HCT116 (cell line): ENCODE data around the gene ARHGEF16. TPM values are rescaled to one million over a fixed set of nuclear protein-coding genes. Genes with fewer than 3 reads are reported as not detected.

ENCODE experiments used
- ATAC-seq: fragments of 200-7000 bp; cut with Tn5 transposase; 2 replicates; pipeline ENCODE4 v1.9.1; 2020; ENCODE audit warnings: mild to moderate bottlenecking, moderate library complexity
- BruUV-seq: library from RNA; stranded (reverse); fragments of 400-500 nt; replicated peaks from 2 replicates; lab custom pipeline; 2021; lab: Mats Ljungman, UMichigan
- CTCF ChIA-PET: fragments of 300-600 bp; sonication (Branson Sonifier 250); formaldehyde crosslinking; loops from one replicate; lab custom pipeline; 2021; ENCODE audit warnings: antibody characterized with exemption; lab: Charles Lee
- POLR2A ChIA-PET: fragments of 300-600, 350-600 bp; sonication (Branson Sonifier 250); formaldehyde crosslinking; loops from one replicate; lab custom pipeline; 2021; ENCODE audit warnings: antibody characterized with exemption; lab: Charles Lee
- RAD21 ChIA-PET, 2 experiments: fragments of 300-600 bp; sonication (Branson Sonifier 250); formaldehyde crosslinking; loops; one replicate each; lab custom pipeline; 2023; ENCODE audit warnings: low total read pairs in 2 of 2; ENCODE audit not compliant: uncharacterized antibody in 2 of 2, unreplicated experiment in 2 of 2, low non-redundant PET in 1 of 2; lab: Charles Lee
- DNase-seq: peaks from one replicate; pipeline ENCODE4 v3.0.0-alpha.2; 2010; ENCODE audit warnings: low read depth, low spot score
- H2AFZ ChIP-seq: fragments of 200-600 bp; shearing (Covaris generic), sonication (generic); 2 replicates; pipeline ENCODE4 v1.6.1; 2017; ENCODE audit warnings: low read depth, mixed run types, mixed read lengths, antibody characterized with exemption, low read length; ENCODE audit not compliant: poor library complexity, severe bottlenecking
- H3K27ac ChIP-seq: 2 replicates; pipeline ENCODE4 v1.5.1; 2012; ENCODE audit warnings: low read depth, low read length
- H3K27me3 ChIP-seq: fragments of 200-600 bp; sonication (generic); 2 replicates; pipeline ENCODE4 v1.6.1; 2016; ENCODE audit warnings: mixed run types, low read length, mixed read lengths; ENCODE audit not compliant: insufficient read depth
- H3K36me3 ChIP-seq, 2 experiments: fragments of 200-500 bp in 1 of 2; fragments of 200-600 bp in 1 of 2; sonication (Bioruptor generic) in 1 of 2; sonication (generic) in 1 of 2; 2 replicates each; pipeline versions ENCODE4 v1.5.1 to v1.6.1; 2014 to 2016; ENCODE audit warnings: low read length in 2 of 2, inconsistent platforms in 1 of 2, mixed read lengths in 1 of 2, mixed run types in 1 of 2; ENCODE audit not compliant: insufficient read depth in 2 of 2, control insufficient read depth in 1 of 2
- H3K4me1 ChIP-seq, 2 experiments: fragments of 200-600 bp in 1 of 2; sonication (generic) in 1 of 2; 2 replicates each; pipeline versions ENCODE4 v1.5.1 to v1.6.1; 2012 to 2017; ENCODE audit warnings: low read length in 2 of 2, inconsistent platforms in 1 of 2, mild to moderate bottlenecking in 1 of 2, mixed read lengths in 1 of 2, mixed run types in 1 of 2, moderate library complexity in 1 of 2; ENCODE audit not compliant: insufficient read depth in 2 of 2, control insufficient read depth in 1 of 2
- H3K4me2 ChIP-seq: fragments of 200-600 bp; sonication (generic); 2 replicates; pipeline ENCODE4 v1.6.1; 2017; ENCODE audit warnings: mixed run types, low read length, mixed read lengths
- H3K4me3 ChIP-seq, 2 experiments: fragments of 200-600 bp in 1 of 2; sonication (generic) in 1 of 2; replicated peaks in 1 of 2; 2 replicates each; pipeline ENCODE4 v1.5.1; 2011 to 2016; ENCODE audit warnings: low read length in 2 of 2, control low read depth in 1 of 2, low read depth in 1 of 2, mild to moderate bottlenecking in 1 of 2, mixed read lengths in 1 of 2, mixed run types in 1 of 2
- H3K79me2 ChIP-seq: fragments of 200-600 bp; sonication (generic); 2 replicates; pipeline ENCODE4 v1.6.1; 2017; ENCODE audit warnings: mild to moderate bottlenecking, mixed run types, low read length, moderate library complexity, mixed read lengths; ENCODE audit not compliant: insufficient read depth
- H3K9ac ChIP-seq: fragments of 200-600 bp; sonication (generic); 2 replicates; pipeline ENCODE4 v1.6.1; 2016; ENCODE audit warnings: low read length, mixed read lengths
- H3K9me2 ChIP-seq: fragments of 200-600 bp; sonication (generic), shearing (Covaris generic); 2 replicates; pipeline ENCODE4 v1.6.1; 2017; ENCODE audit warnings: mixed run types, mild to moderate bottlenecking, moderate library complexity; ENCODE audit not compliant: insufficient read depth
- H3K9me3 ChIP-seq, 2 experiments: fragments of 200-500 bp in 1 of 2; fragments of 200-600 bp in 1 of 2; sonication (Bioruptor generic) in 1 of 2; sonication (generic) in 1 of 2; 2 replicates each; pipeline ENCODE4 v1.6.1; 2014 to 2017; ENCODE audit warnings: low read length in 2 of 2, mixed read lengths in 2 of 2, inconsistent platforms in 1 of 2, low read depth in 1 of 2, mild to moderate bottlenecking in 1 of 2, mixed run types in 1 of 2, moderate library complexity in 1 of 2; ENCODE audit not compliant: control insufficient read depth in 1 of 2, insufficient read depth in 1 of 2
- H4K20me1 ChIP-seq: fragments of 200-600 bp; sonication (generic), shearing (Covaris generic); 2 replicates; pipeline ENCODE4 v1.6.1; 2017; ENCODE audit warnings: mixed run types, mild to moderate bottlenecking, moderate library complexity; ENCODE audit not compliant: insufficient read depth
- CBX3 ChIP-seq: IDR thresholded peaks from 2 replicates; pipeline ENCODE4 v1.6.1; 2012; ENCODE audit warnings: low read depth
- EZH2phosphoT487 ChIP-seq: fragments of 200-600 bp; IDR thresholded peaks from 2 replicates; pipeline ENCODE4 v1.6.1; 2018; ENCODE audit warnings: antibody characterized with exemption, borderline replicate concordance
- JUND ChIP-seq: IDR thresholded peaks from 2 replicates; pipeline ENCODE4 v1.6.1; 2012
- POLR2A ChIP-seq: IDR thresholded peaks from 2 replicates; pipeline ENCODE4 v1.7.0; 2011; ENCODE audit warnings: borderline replicate concordance; ENCODE audit not compliant: insufficient read depth, insufficient read length; ENCODE audit errors: extremely low read depth
- RAD21 ChIP-seq: IDR thresholded peaks from 2 replicates; pipeline ENCODE4 v1.6.1; 2012; ENCODE audit warnings: low read depth, mild to moderate bottlenecking
- SIN3A ChIP-seq: IDR thresholded peaks from 2 replicates; pipeline ENCODE4 v1.6.1; 2012; ENCODE audit warnings: low read depth
- SP1 ChIP-seq: IDR thresholded peaks from 2 replicates; pipeline ENCODE4 v1.6.1; 2012; ENCODE audit warnings: low read depth
- TCF7L2 ChIP-seq: IDR thresholded peaks from 2 replicates; pipeline ENCODE4 v1.7.0; 2011; ENCODE audit warnings: borderline replicate concordance, inconsistent platforms; ENCODE audit not compliant: insufficient read depth, insufficient read length; ENCODE audit errors: extremely low read depth
- YY1 ChIP-seq: IDR thresholded peaks from 2 replicates; pipeline ENCODE4 v1.6.1; 2011; ENCODE audit warnings: low read length, low read depth, moderate library complexity, mild to moderate bottlenecking; ENCODE audit not compliant: insufficient replicate concordance; ENCODE audit errors: extremely low read depth
- intact Hi-C: fragments of 100-400 bp; cut with micrococcal nuclease; formaldehyde crosslinking; loops from 2 replicates; pipeline ENCODE4 v1.10.0; 2022
- total RNA-seq: library from RNA; stranded (reverse); gene quantifications from one replicate; pipeline ENCODE4 v1.2.1, GENCODE V29; 2021; ENCODE audit not compliant: unreplicated experiment
- TF ChIP-seq, protein P1 (sequence below): IDR thresholded peaks from 2 replicates; pipeline ENCODE4 v1.6.1; 2012; ENCODE audit warnings: low read depth
- TF ChIP-seq, protein P2 (sequence below), 3 experiments: fragments of 200-600 bp in 1 of 3; sonication (generic) in 1 of 3; IDR thresholded peaks in 2 of 3; conservative IDR thresholded peaks in 1 of 3; 2 replicates each; pipeline ENCODE4 v1.5.1; 2012 to 2017; ENCODE audit warnings: low read depth in 2 of 3, low read length in 2 of 3, antibody characterized with exemption in 1 of 3, borderline replicate concordance in 1 of 3, control low read depth in 1 of 3, mild to moderate bottlenecking in 1 of 3, mixed read lengths in 1 of 3, mixed run types in 1 of 3, moderate library complexity in 1 of 3; ENCODE audit not compliant: insufficient read depth in 1 of 3
- TF ChIP-seq, protein P3 (sequence below): IDR thresholded peaks from 2 replicates; pipeline ENCODE4 v1.6.1; 2012
- TF ChIP-seq, protein P4 (sequence below): IDR thresholded peaks from 2 replicates; pipeline ENCODE4 v1.6.1; 2011; ENCODE audit warnings: mild to moderate bottlenecking, low read length, moderate library complexity; ENCODE audit not compliant: insufficient replicate concordance; ENCODE audit errors: extremely low read depth
- TF ChIP-seq, protein P5 (sequence below): IDR thresholded peaks from 2 replicates; pipeline ENCODE4 v1.6.1; 2012

ARHGEF16 gene
- total RNA-seq, 1 experiment from 2014 or later = 37.4 TPM

DNA sequence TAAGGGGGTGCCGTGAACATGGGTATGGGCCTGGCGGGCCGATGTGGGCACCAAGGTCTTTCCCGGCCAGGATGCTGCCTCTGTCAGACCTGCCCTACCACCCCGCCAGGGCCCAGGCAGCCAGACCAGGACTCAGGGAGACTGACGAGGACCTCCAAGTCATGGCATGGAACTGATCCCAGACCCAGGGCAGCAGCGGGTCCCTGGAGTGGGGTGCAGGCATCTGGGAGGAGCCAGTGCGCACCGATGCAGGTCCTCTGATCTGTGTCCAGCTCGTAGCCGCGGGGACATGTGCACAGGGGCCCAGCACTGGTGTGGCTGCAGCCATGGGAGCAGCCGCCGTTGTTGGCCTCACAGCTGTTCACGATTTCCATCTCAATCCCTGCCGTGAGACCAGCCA lies 56.8 kb downstream of the ARHGEF16 start (continued):
- TF ChIP-seq EZH2phosphoT487 (no peak), CBX3 (no peak), POLR2A (no peak), JUND (no peak)
- TF ChIP-seq, all 23 proteins: peak for 0

DNA sequence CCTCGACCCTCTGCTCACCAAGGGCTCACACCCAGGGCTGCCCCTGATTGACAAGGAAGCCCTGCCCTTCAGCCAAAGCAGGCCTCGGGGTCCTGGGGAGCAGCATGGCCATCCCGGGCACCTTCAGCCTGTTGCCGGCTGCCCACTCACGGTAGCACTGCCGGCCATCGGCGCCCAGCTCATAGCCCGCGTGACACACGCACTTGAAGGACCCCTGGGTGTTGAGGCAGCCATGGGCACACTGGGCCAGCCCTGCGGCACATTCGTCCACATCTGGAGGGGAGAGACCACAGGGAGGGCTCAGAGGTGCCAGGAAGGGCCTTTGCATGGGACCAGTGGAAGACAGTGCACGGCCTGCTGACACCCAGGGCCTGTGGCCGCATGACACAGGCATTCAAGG lies 57.4 kb downstream of the ARHGEF16 start:
- no peak overlapping the region for H3K4me3 ChIP-seq
- ChIA-PET RAD21 (no interaction called here), POLR2A (no interaction called here), CTCF (no interaction called here)
- no peaks in the 10 kb centered on the region for H3K79me2 ChIP-seq
- no peak overlapping the region for H3K27ac ChIP-seq
- peaks cover 15 to 49% of the 10 kb centered on the region in 2 experiments for H3K4me1 ChIP-seq
- H4K20me1 ChIP-seq = no peaks in the 10 kb centered on the region
- H3K27me3 ChIP-seq = no peaks in the 10 kb centered on the region
- no peak overlapping the region for H2AFZ ChIP-seq
- no peaks in the 10 kb centered on the region for H3K36me3 ChIP-seq
- intact Hi-C loops = loop anchor here (2.0 kb wide), 1 partner anchor 19 kb away; no protein-coding TSS in a partner anchor
- no peak for DNase-seq
- no peak overlapping the region for H3K4me2 ChIP-seq
- H3K9me2 ChIP-seq = no peaks in the 10 kb centered on the region
- no peak overlapping the region for H3K9ac ChIP-seq
- no TSS peak for BruUV-seq
- no peaks in the 10 kb centered on the region for H3K9me3 ChIP-seq
- TF ChIP-seq SIN3A (no peak), SP1 (no peak), TCF7L2 (no peak), YY1 (no peak), CBX3 (no peak), RAD21 (no peak)
- TF ChIP-seq, protein P1, sequence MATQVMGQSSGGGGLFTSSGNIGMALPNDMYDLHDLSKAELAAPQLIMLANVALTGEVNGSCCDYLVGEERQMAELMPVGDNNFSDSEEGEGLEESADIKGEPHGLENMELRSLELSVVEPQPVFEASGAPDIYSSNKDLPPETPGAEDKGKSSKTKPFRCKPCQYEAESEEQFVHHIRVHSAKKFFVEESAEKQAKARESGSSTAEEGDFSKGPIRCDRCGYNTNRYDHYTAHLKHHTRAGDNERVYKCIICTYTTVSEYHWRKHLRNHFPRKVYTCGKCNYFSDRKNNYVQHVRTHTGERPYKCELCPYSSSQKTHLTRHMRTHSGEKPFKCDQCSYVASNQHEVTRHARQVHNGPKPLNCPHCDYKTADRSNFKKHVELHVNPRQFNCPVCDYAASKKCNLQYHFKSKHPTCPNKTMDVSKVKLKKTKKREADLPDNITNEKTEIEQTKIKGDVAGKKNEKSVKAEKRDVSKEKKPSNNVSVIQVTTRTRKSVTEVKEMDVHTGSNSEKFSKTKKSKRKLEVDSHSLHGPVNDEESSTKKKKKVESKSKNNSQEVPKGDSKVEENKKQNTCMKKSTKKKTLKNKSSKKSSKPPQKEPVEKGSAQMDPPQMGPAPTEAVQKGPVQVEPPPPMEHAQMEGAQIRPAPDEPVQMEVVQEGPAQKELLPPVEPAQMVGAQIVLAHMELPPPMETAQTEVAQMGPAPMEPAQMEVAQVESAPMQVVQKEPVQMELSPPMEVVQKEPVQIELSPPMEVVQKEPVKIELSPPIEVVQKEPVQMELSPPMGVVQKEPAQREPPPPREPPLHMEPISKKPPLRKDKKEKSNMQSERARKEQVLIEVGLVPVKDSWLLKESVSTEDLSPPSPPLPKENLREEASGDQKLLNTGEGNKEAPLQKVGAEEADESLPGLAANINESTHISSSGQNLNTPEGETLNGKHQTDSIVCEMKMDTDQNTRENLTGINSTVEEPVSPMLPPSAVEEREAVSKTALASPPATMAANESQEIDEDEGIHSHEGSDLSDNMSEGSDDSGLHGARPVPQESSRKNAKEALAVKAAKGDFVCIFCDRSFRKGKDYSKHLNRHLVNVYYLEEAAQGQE = no peak
- TF ChIP-seq, protein P2, sequence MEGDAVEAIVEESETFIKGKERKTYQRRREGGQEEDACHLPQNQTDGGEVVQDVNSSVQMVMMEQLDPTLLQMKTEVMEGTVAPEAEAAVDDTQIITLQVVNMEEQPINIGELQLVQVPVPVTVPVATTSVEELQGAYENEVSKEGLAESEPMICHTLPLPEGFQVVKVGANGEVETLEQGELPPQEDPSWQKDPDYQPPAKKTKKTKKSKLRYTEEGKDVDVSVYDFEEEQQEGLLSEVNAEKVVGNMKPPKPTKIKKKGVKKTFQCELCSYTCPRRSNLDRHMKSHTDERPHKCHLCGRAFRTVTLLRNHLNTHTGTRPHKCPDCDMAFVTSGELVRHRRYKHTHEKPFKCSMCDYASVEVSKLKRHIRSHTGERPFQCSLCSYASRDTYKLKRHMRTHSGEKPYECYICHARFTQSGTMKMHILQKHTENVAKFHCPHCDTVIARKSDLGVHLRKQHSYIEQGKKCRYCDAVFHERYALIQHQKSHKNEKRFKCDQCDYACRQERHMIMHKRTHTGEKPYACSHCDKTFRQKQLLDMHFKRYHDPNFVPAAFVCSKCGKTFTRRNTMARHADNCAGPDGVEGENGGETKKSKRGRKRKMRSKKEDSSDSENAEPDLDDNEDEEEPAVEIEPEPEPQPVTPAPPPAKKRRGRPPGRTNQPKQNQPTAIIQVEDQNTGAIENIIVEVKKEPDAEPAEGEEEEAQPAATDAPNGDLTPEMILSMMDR (IDR thresholded peaks at IDR 0.05 in 2 of 3, conservative IDR thresholded peaks at IDR 0.05 in 1 of 3; ENCODE audit: borderline replicate concordance in 1 of 3, insufficient read depth in 1 of 3, low read depth in 2 of 3, low read length in 2 of 3) = no peak
- TF ChIP-seq, protein P3, sequence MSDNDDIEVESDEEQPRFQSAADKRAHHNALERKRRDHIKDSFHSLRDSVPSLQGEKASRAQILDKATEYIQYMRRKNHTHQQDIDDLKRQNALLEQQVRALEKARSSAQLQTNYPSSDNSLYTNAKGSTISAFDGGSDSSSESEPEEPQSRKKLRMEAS = no peak
- TF ChIP-seq, protein P4, sequence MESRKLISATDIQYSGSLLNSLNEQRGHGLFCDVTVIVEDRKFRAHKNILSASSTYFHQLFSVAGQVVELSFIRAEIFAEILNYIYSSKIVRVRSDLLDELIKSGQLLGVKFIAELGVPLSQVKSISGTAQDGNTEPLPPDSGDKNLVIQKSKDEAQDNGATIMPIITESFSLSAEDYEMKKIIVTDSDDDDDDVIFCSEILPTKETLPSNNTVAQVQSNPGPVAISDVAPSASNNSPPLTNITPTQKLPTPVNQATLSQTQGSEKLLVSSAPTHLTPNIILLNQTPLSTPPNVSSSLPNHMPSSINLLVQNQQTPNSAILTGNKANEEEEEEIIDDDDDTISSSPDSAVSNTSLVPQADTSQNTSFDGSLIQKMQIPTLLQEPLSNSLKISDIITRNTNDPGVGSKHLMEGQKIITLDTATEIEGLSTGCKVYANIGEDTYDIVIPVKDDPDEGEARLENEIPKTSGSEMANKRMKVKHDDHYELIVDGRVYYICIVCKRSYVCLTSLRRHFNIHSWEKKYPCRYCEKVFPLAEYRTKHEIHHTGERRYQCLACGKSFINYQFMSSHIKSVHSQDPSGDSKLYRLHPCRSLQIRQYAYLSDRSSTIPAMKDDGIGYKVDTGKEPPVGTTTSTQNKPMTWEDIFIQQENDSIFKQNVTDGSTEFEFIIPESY = no peak
- TF ChIP-seq, protein P5, sequence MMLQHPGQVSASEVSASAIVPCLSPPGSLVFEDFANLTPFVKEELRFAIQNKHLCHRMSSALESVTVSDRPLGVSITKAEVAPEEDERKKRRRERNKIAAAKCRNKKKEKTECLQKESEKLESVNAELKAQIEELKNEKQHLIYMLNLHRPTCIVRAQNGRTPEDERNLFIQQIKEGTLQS = no peak
- ATAC-seq = no peak
